OCI-LY7 (cell line): Measurements from ENCODE around the gene DDX10. TPM values are rescaled to one million over a fixed set of nuclear protein-coding genes. Genes with fewer than 3 reads are reported as not detected.
A peak's percentile ranks its signal among the peaks of the same experiment; 100 is the strongest.

Experiments
- Bru-seq: library from RNA; stranded (reverse); fragments of 400-500 nt; gene quantifications from one replicate; lab custom pipeline; 2021; lab: Mats Ljungman, UMichigan
- BruChase-seq, 2 experiments: library from RNA; stranded (reverse); fragments of 400-500 nt; gene quantifications; one replicate each; lab custom pipeline; 2021; lab: Mats Ljungman, UMichigan
- BruUV-seq: library from RNA; stranded (reverse); fragments of 400-500 nt; replicated peaks from 2 replicates; lab custom pipeline; 2021; lab: Mats Ljungman, UMichigan
- CTCF ChIA-PET: fragments of 300-600 bp; sonication (Branson Sonifier 250); formaldehyde crosslinking; loops from one replicate; lab custom pipeline; 2022; ENCODE audit warnings: antibody characterized with exemption; ENCODE audit not compliant: unreplicated experiment; lab: Charles Lee
- POLR2A ChIA-PET: fragments of 300-600 bp; sonication (Branson Sonifier 250); formaldehyde crosslinking; loops from one replicate; lab custom pipeline; 2022; ENCODE audit warnings: antibody characterized with exemption; lab: Charles Lee
- DNase-seq: peaks from one replicate; pipeline ENCODE4 v3.0.0-alpha.2; 2015; ENCODE audit warnings: low spot score
- H2AFZ ChIP-seq: fragments of 200-600 bp; sonication (generic), shearing (Covaris generic); 2 replicates; pipeline ENCODE4 v1.6.1; 2014; ENCODE audit warnings: mild to moderate bottlenecking, antibody characterized with exemption, low read length, moderate library complexity
- H3K27ac ChIP-seq: fragments of 200-600 bp; sonication (generic); 2 replicates; pipeline ENCODE4 v1.5.1; 2014; ENCODE audit warnings: mixed run types, low read depth, mild to moderate bottlenecking, moderate library complexity, low read length, inconsistent platforms; ENCODE audit not compliant: poor library complexity, severe bottlenecking
- H3K36me3 ChIP-seq: fragments of 200-600 bp; sonication (generic); 2 replicates; pipeline ENCODE4 v1.6.1; 2014; ENCODE audit warnings: mild to moderate bottlenecking, antibody characterized with exemption, low read length, moderate library complexity, mixed read lengths; ENCODE audit not compliant: insufficient read depth
- H3K4me1 ChIP-seq: fragments of 200-600 bp; sonication (generic); 2 replicates; pipeline ENCODE4 v1.5.1; 2014; ENCODE audit warnings: mild to moderate bottlenecking, low read length; ENCODE audit not compliant: insufficient read depth, poor library complexity, severe bottlenecking
- H3K4me2 ChIP-seq: fragments of 200-600 bp; sonication (generic); 2 replicates; pipeline ENCODE4 v1.6.1; 2014; ENCODE audit warnings: mild to moderate bottlenecking, low read length
- H3K4me3 ChIP-seq: fragments of 200-600 bp; sonication (generic); 2 replicates; pipeline ENCODE4 v1.5.1; 2014; ENCODE audit warnings: mild to moderate bottlenecking, low read depth, low read length; ENCODE audit not compliant: poor library complexity, severe bottlenecking
- H3K79me2 ChIP-seq: fragments of 200-600 bp; sonication (generic); 2 replicates; pipeline ENCODE4 v1.6.1; 2016; ENCODE audit warnings: low read depth, mild to moderate bottlenecking, low read length, moderate library complexity, mixed read lengths; ENCODE audit not compliant: insufficient read depth
- H3K9me2 ChIP-seq: fragments of 200-600 bp; sonication (generic); 2 replicates; pipeline ENCODE4 v1.6.1; 2016; ENCODE audit warnings: mild to moderate bottlenecking, low read length, mixed read lengths; ENCODE audit not compliant: insufficient read depth
- H3K9me3 ChIP-seq: fragments of 200-600 bp; sonication (generic); 2 replicates; pipeline ENCODE4 v1.6.1; 2014; ENCODE audit warnings: mild to moderate bottlenecking, mixed run types, low read length, mixed read lengths
- H4K20me1 ChIP-seq: fragments of 200-600 bp; sonication (generic); 2 replicates; pipeline ENCODE4 v1.6.1; 2014; ENCODE audit warnings: mild to moderate bottlenecking, antibody characterized with exemption, low read length, moderate library complexity, mixed read lengths; ENCODE audit not compliant: insufficient read depth
- CTCF ChIP-seq: fragments of 200-600 bp; sonication (generic); conservative IDR thresholded peaks from 2 replicates; pipeline ENCODE4 v1.5.1; 2014; ENCODE audit warnings: mild to moderate bottlenecking, antibody characterized with exemption, low read length, moderate library complexity, mixed read lengths
- EZH2phosphoT487 ChIP-seq: fragments of 200-600 bp; sonication (generic); IDR thresholded peaks from 2 replicates; pipeline ENCODE4 v1.6.1; 2018; ENCODE audit warnings: low read depth, borderline replicate concordance, mild to moderate bottlenecking, mixed run types, antibody characterized with exemption, low read length, moderate library complexity, mixed read lengths
- intact Hi-C: fragments of 100-400 bp; cut with micrococcal nuclease; formaldehyde crosslinking; loops from one replicate; pipeline ENCODE4 v1.10.0; 2022; ENCODE audit not compliant: unreplicated experiment
- long read RNA-seq: library from polyadenylated mRNA; stranded (forward); transcript quantifications from one replicate; pipeline ENCODE4 v2.0.0, GENCODE V29; 2022
- total RNA-seq, 2 experiments: library from RNA; depleted of rRNA in 1 of 2; stranded (reverse); fragments of >200 nt in 1 of 2; shearing (Covaris generic) in 1 of 2; gene quantifications; 2 replicates each; pipeline ENCODE4 v1.2.3, GENCODE V29; 2014 to 2022

The DDX10 gene
- total RNA-seq (2014; rRNA removed; shearing (Covaris generic)) = 38.0 and 46.5 TPM in 2 replicates
- total RNA-seq (2022) = 38.7 and 48.7 TPM in 2 replicates
- percentile 90 among the genes with signal in this experiment for Bru-seq, nascent RNA
- percentile 68 among the genes with signal in this experiment for BruChase-seq, experiment 1, labeled RNA remaining after a 6-hour chase
- BruChase-seq, experiment 2, labeled RNA remaining after a 2-hour chase = percentile 71 among the genes with signal in this experiment
- long read RNA-seq, transcript DDX10-201 (18 exons, 3,264 nt) = major isoform, 58 of 66 reads
- long read RNA-seq, partial matches to known transcripts = 4 of 66 reads
- long read RNA-seq, other reads (novel, unspliced or antisense) = 4 of 66 reads

- intact Hi-C loops = loop anchor here (5.0 kb wide), 4 partner anchors 428 to 808 kb away; partner anchors contain the start of genes ACAT1, CUL5 and SLC35F2
- TF ChIP-seq CTCF (peak; percentile 23; the same call in 1 of the 2 replicates), EZH2phosphoT487 (no peak)
- peak within 1 kb of the TSS; percentile 94 for H3K4me2 ChIP-seq
- ChIA-PET CTCF (no interaction called here), POLR2A (interaction anchor here (0.7 to 2.9 kb wide), 7 partner anchors 11 to 536 kb away, joined by 3 to 12 read pairs (median 3); no protein-coding TSS in a partner anchor)
- TSS peak; percentile 80 for BruUV-seq
- peaks cover 67% of the 10 kb centered on the region for H3K4me1 ChIP-seq
- no peaks in the 10 kb centered on the region for H3K9me2 ChIP-seq
- peak within 1 kb of the TSS; percentile 91 for H2AFZ ChIP-seq
- peaks cover 18% of the 10 kb centered on the region for H4K20me1 ChIP-seq
- peak within 1 kb of the TSS; percentile 88 for H3K27ac ChIP-seq
- H3K79me2 ChIP-seq = peaks cover 51% of the 10 kb centered on the region
- H3K4me3 ChIP-seq = peak within 1 kb of the TSS; percentile 95
- H3K36me3 ChIP-seq = peaks cover 33% of the 10 kb centered on the region
- H3K9me3 ChIP-seq = 0 out of 2 replicates have a peak, but pooled peaks cover 6% of the 10 kb centered on the region
- DNase-seq = peak; percentile 98
Observed at GRCh38 chr11:108664730-108665525, at the start of gene DDX10. Gene DDX10 (plus strand): TSS chr11:108665069. CDS start chr11:108665154, 85 bp downstream.

GRCh38 chr11:108616549-108616948, 48.3 kb upstream of the DDX10 start:
- H2AFZ ChIP-seq = no peak overlapping the region
- H3K9me3 ChIP-seq = no peaks in the 10 kb centered on the region
- H3K4me2 ChIP-seq = no peak overlapping the region
- TF ChIP-seq CTCF (no peak), EZH2phosphoT487 (no peak)
- H3K27ac ChIP-seq = no peak overlapping the region
- H3K4me3 ChIP-seq = no peak overlapping the region
- no peaks in the 10 kb centered on the region for H3K79me2 ChIP-seq
- DNase-seq = no peak
- no peaks in the 10 kb centered on the region for H3K4me1 ChIP-seq
- ChIA-PET POLR2A (interaction anchor here (0.6 to 1.6 kb wide), 3 partner anchors 16 to 64 kb away, joined by 3 to 7 read pairs (median 3); no protein-coding TSS in a partner anchor), CTCF (no interaction called here)
- H3K36me3 ChIP-seq = no peaks in the 10 kb centered on the region
- H3K9me2 ChIP-seq = no peaks in the 10 kb centered on the region
- intact Hi-C loops = no loop called here
- BruUV-seq = no TSS peak
- H4K20me1 ChIP-seq = no peaks in the 10 kb centered on the region
